GM12878 (cell line): ENCODE data around the gene NHERF1. TPM values are rescaled to one million over a fixed set of nuclear protein-coding genes. Genes with fewer than 3 reads are reported as not detected.

Experiments used
- CEBPZ ChIP-seq: fragments of 150-350 bp; IDR thresholded peaks from 2 replicates; pipeline ENCODE4 v1.6.1; 2016; ENCODE audit warnings: low read depth, low read length
- E2F4 ChIP-seq: IDR thresholded peaks from 2 replicates; pipeline ENCODE4 v1.6.1; 2012; ENCODE audit warnings: low read depth, low read length, improper control_type of control experiment
- GABPA ChIP-seq: IDR thresholded peaks from 2 replicates; pipeline ENCODE4 v1.6.1; 2014; ENCODE audit warnings: antibody characterized with exemption, low read depth, mild to moderate bottlenecking, inconsistent platforms
- GATAD2B ChIP-seq: fragments of 450-650 bp; conservative IDR thresholded peaks from 2 replicates; pipeline ENCODE4 v1.6.1; 2017; ENCODE audit warnings: low read depth, mild to moderate bottlenecking, moderate library complexity
- HDAC6 ChIP-seq: fragments of 200-600 bp; sonication (generic); IDR thresholded peaks from one replicate; pipeline ENCODE4 v1.8.0; 2017; ENCODE audit warnings: antibody characterized with exemption; ENCODE audit not compliant: unreplicated experiment
- IKZF1 ChIP-seq: fragments of 450-650 bp; conservative IDR thresholded peaks from 2 replicates; pipeline ENCODE4 v1.6.1; 2017; ENCODE audit warnings: antibody characterized with exemption, mild to moderate bottlenecking
- JUNB ChIP-seq: IDR thresholded peaks from 2 replicates; pipeline ENCODE4 v1.6.1; 2016; ENCODE audit warnings: antibody characterized with exemption, mild to moderate bottlenecking
- LARP7 ChIP-seq: fragments of 450-650 bp; IDR thresholded peaks from 2 replicates; pipeline ENCODE4 v1.6.1; 2017; ENCODE audit warnings: mild to moderate bottlenecking
- MEF2B ChIP-seq: fragments of 450-650 bp; IDR thresholded peaks from 2 replicates; pipeline ENCODE4 v1.6.1; 2018; ENCODE audit warnings: mild to moderate bottlenecking, moderate library complexity; ENCODE audit not compliant: partially characterized antibody, poor library complexity, severe bottlenecking
- NBN ChIP-seq: fragments of 450-650 bp; IDR thresholded peaks from 2 replicates; pipeline ENCODE4 v1.6.1; 2016
- POU2F2 ChIP-seq: IDR thresholded peaks from 3 replicates; pipeline ENCODE4 v1.6.1; 2011; ENCODE audit warnings: low read depth, mild to moderate bottlenecking, low read length, borderline replicate concordance
- RELA ChIP-seq: fragments of 450-650 bp; IDR thresholded peaks from 2 replicates; pipeline ENCODE4 v1.8.0; 2014; ENCODE audit warnings: borderline replicate concordance; ENCODE audit not compliant: partially characterized antibody
- RFX5 ChIP-seq: IDR thresholded peaks from 2 replicates; pipeline ENCODE4 v1.6.1; 2011; ENCODE audit warnings: low read depth, low read length, improper control_type of control experiment
- SUZ12 ChIP-seq: fragments of 200-600 bp; sonication (generic); IDR thresholded peaks from one replicate; pipeline ENCODE4 v1.6.1; 2018; ENCODE audit warnings: antibody characterized with exemption, mild to moderate bottlenecking; ENCODE audit not compliant: unreplicated experiment
- TAF1 ChIP-seq: IDR thresholded peaks from 2 replicates; pipeline ENCODE4 v1.6.1; 2011; ENCODE audit warnings: mild to moderate bottlenecking, low read depth, low read length, borderline replicate concordance
- TBL1XR1 ChIP-seq: IDR thresholded peaks from 2 replicates; pipeline ENCODE4 v1.6.1; 2012; ENCODE audit warnings: low read depth, low read length, improper control_type of control experiment
- ZNF24 ChIP-seq: fragments of 450-650 bp; IDR thresholded peaks from 2 replicates; pipeline ENCODE4 v1.6.1; 2017; ENCODE audit warnings: antibody characterized with exemption, mild to moderate bottlenecking
- ZNF384 ChIP-seq: IDR thresholded peaks from 2 replicates; pipeline ENCODE4 v1.6.1; 2012; ENCODE audit warnings: low read depth, mild to moderate bottlenecking, low read length, improper control_type of control experiment, borderline replicate concordance
- polyA plus RNA-seq, 11 experiments: library from polyadenylated mRNA; depleted of rRNA in 4 of 11; unstranded in 6 of 11; stranded (reverse) in 5 of 11; fragments of >200 nt; fragmentation: Nextera tagmentation in 4 of 11; fragmentation: Illumina TruSeq in 1 of 11; extraction: Ambion mirVana in 4 of 11; extraction: Trizol in 1 of 11; gene quantifications; 1 replicate in 1 of 11; 2 replicates in 10 of 11; pipeline versions ENCODE4 v1.2.1 to v1.2.3, GENCODE V29; 2011 to 2016; ENCODE audit warnings: inconsistent platforms in 2 of 11, missing spikeins in 2 of 11, low read depth in 1 of 11
- total RNA-seq, 4 experiments: library from RNA; depleted of rRNA in 3 of 4; stranded (reverse); fragments of >200 nt in 3 of 4; fragmentation: Illumina TruSeq in 1 of 4; extraction: Trizol in 1 of 4; gene quantifications; 2 replicates each; pipeline versions ENCODE4 v1.2.1 to v1.2.3, GENCODE V29; 2013 to 2021
- TF ChIP-seq, protein P1 (sequence below): fragments of 450-650 bp; conservative IDR thresholded peaks from 2 replicates; pipeline ENCODE4 v1.6.1; 2017; ENCODE audit warnings: mild to moderate bottlenecking, moderate library complexity
- TF ChIP-seq, protein P2 (sequence below): fragments of 450-650 bp; IDR thresholded peaks from 2 replicates; pipeline ENCODE4 v1.6.1; 2017; ENCODE audit warnings: mild to moderate bottlenecking, moderate library complexity

NHERF1 gene
- total and polyA plus RNA-seq, 10 of the 15 experiments (the other 5 are each of a cell fraction or from before 2014, with no cell fraction given) = 13.4 to 61.6 (median 39.0) TPM

DNA sequence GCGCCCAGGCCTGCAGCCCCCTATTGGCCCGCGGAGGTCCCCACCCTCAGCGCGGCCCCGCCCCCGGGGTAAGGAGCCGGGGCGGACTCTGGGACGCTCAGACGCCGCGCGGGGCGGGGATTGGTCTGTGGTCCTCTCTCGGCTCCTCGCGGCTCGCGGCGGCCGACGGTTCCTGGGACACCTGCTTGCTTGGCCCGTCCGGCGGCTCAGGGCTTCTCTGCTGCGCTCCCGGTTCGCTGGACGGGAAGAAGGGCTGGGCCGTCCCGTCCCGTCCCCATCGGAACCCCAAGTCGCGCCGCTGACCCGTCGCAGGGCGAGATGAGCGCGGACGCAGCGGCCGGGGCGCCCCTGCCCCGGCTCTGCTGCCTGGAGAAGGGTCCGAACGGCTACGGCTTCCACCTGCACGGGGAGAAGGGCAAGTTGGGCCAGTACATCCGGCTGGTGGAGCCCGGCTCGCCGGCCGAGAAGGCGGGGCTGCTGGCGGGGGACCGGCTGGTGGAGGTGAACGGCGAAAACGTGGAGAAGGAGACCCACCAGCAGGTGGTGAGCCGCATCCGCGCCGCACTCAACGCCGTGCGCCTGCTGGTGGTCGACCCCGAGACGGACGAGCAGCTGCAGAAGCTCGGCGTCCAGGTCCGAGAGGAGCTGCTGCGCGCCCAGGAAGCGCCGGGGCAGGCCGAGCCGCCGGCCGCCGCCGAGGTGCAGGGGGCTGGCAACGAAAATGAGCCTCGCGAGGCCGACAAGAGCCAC is at the start of gene NHERF1 (continued):
- TF ChIP-seq E2F4 (no peak), MEF2B (no peak), POU2F2 (peak; percentile 66; the same call in 1 of the 3 replicates), NBN (peak; percentile 28; the same call in 1 of the 2 replicates), ZNF384 (no peak), JUNB (no peak), CEBPZ (no peak), IKZF1 (peak; percentile 79), GATAD2B (0 out of 2 replicates have a peak, but pooled peaks have one; percentile 40), TBL1XR1 (no peak), TAF1 (peak; percentile 98), RFX5 (0 out of 2 replicates have a peak, but pooled peaks have one; percentile 50), HDAC6 (peak; percentile 28), SUZ12 (no peak), ZNF24 (no peak), GABPA (no peak), RELA (no peak), LARP7 (peak; percentile 59)
- TF ChIP-seq, protein P1, sequence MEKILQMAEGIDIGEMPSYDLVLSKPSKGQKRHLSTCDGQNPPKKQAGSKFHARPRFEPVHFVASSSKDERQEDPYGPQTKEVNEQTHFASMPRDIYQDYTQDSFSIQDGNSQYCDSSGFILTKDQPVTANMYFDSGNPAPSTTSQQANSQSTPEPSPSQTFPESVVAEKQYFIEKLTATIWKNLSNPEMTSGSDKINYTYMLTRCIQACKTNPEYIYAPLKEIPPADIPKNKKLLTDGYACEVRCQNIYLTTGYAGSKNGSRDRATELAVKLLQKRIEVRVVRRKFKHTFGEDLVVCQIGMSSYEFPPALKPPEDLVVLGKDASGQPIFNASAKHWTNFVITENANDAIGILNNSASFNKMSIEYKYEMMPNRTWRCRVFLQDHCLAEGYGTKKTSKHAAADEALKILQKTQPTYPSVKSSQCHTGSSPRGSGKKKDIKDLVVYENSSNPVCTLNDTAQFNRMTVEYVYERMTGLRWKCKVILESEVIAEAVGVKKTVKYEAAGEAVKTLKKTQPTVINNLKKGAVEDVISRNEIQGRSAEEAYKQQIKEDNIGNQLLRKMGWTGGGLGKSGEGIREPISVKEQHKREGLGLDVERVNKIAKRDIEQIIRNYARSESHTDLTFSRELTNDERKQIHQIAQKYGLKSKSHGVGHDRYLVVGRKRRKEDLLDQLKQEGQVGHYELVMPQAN = peak; percentile 75
- TF ChIP-seq, protein P2, sequence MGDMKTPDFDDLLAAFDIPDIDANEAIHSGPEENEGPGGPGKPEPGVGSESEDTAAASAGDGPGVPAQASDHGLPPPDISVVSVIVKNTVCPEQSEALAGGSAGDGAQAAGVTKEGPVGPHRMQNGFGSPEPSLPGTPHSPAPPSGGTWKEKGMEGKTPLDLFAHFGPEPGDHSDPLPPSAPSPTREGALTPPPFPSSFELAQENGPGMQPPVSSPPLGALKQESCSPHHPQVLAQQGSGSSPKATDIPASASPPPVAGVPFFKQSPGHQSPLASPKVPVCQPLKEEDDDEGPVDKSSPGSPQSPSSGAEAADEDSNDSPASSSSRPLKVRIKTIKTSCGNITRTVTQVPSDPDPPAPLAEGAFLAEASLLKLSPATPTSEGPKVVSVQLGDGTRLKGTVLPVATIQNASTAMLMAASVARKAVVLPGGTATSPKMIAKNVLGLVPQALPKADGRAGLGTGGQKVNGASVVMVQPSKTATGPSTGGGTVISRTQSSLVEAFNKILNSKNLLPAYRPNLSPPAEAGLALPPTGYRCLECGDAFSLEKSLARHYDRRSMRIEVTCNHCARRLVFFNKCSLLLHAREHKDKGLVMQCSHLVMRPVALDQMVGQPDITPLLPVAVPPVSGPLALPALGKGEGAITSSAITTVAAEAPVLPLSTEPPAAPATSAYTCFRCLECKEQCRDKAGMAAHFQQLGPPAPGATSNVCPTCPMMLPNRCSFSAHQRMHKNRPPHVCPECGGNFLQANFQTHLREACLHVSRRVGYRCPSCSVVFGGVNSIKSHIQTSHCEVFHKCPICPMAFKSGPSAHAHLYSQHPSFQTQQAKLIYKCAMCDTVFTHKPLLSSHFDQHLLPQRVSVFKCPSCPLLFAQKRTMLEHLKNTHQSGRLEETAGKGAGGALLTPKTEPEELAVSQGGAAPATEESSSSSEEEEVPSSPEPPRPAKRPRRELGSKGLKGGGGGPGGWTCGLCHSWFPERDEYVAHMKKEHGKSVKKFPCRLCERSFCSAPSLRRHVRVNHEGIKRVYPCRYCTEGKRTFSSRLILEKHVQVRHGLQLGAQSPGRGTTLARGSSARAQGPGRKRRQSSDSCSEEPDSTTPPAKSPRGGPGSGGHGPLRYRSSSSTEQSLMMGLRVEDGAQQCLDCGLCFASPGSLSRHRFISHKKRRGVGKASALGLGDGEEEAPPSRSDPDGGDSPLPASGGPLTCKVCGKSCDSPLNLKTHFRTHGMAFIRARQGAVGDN = peak; percentile 48; the same call in 1 of the 2 replicates
